ENCODE data around the gene STXBP2. TPM values are rescaled to one million over a fixed set of nuclear protein-coding genes. Genes with fewer than 3 reads are reported as not detected.
A peak's percentile ranks its signal among the peaks of the same experiment; 100 is the strongest.

Gene STXBP2
- total RNA-seq, 1 donor from 2014 or later, result 22.3 TPM

DNA sequence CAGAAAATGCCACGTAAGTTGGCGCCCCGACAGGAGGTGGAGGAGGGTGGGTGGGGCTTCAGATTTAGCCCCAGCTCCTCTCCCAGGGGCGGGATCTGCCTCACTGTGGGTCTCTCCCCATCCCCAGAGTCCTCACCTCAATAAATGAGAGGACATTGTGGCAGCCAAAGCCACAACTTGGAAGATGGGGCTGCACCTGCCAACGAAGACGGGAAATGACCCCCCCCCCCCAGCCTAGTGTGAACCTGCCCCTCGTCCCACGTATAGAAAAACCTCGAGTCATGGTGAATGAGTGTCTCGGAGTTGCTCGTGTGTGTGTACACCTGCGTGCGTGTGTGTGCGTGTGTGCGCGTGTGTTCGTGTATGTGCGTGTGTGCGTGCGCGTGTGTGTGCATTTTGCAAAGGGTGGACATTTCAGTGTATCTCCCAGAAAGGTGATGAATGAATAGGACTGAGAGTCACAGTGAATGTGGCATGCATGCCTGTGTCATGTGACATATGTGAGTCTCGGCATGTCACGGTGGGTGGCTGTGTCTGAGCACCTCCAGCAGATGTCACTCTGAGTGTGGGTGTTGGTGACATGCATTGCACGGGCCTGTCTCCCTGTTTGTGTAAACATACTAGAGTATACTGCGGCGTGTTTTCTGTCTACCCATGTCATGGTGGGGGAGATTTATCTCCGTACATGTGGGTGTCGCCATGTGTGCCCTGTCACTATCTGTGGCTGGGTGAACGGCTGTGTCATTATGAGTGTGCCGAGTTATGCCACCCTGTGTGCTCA lies 42.3 kb downstream of the STXBP2 start:
- peak; percentile 14 to 32 for DNase-seq (ENCODE audit: low read depth in 2 of 2)

DNA sequence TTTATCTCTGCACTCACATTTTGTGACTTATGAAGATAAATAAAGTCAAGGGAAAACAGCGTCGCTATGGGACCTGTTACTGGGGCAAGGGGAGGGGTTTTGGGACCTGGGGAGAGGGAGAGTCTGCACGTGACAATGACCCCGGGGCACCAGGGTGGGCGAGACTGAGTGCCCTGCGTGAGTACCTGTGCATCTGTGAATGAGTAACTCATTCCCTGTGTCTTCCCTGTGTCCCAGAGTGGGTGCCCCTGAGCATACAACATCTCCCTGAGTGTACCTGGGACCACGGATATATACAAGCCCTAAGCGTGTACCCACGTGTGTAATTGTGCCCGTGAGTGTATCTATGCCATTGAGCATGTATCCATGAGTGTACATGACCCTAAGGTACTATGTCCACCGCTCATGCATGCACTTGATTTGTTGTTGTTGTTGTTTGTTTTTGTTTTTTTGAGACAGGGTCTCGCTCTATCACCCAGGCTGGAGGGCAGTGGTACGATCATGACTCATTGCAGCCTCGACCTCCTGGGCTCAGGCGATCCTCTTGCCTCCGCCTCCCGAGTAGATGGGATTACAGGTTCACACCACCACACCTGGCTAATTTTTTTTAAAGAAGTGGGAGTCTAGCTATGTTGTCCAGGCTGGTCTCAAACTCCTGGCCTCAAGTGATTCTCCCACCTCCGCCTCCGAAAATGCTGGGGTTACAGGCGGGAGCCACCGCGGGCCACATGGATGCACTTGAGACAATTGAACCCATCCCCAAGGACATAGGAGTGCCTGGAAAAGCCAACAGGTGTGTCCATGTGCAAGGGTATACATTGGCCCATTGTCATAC lies 43.1 kb downstream of the STXBP2 start:
- no peak for DNase-seq (ENCODE audit: low read depth in 2 of 2)

DNA sequence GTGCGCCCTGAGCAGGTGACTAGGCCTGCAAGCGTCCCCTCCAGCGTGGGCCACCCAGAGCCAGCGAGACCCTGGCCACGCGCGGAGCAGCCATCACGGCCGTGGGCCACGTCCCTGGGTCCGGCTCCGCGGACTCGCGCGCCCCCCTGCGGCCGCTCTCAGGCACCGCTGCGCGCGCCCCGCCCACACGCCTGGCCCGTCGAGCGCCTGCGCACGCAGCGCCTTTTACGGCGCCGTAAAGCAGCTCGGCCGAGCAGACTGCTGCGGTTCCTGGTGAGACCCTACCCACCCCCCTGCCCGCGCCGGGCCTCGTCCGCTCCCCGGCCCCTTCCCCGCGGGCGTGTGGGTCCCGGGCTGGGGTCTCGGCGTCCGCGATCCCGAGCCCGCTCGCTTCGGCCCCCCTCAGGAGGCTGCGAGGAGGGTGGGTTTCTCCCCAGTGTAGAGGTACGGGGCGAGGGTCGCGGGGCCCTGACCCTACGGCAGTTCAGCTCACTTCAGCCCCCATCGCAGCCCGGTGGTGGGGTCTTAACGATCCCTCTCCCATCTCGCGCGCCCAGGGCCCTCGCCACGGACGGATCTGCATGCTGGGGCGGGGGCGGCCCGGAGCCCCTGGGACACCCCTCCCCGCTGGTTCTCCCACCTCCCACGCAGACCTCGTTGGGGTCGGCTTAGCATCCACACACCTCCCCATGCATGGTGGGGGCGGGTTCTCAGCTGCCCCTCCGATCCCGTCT lies 43.9 kb downstream of the STXBP2 start, which contains the start of gene TRAPPC5:
Gene TRAPPC5, plus strand, starts transcription at position 228 of the 734 bp plus-strand sequence. CDS start 1,421 bp downstream, outside the sequence.
- peak; percentile 62 to 86 for DNase-seq (ENCODE audit: low read depth in 2 of 2)

DNA sequence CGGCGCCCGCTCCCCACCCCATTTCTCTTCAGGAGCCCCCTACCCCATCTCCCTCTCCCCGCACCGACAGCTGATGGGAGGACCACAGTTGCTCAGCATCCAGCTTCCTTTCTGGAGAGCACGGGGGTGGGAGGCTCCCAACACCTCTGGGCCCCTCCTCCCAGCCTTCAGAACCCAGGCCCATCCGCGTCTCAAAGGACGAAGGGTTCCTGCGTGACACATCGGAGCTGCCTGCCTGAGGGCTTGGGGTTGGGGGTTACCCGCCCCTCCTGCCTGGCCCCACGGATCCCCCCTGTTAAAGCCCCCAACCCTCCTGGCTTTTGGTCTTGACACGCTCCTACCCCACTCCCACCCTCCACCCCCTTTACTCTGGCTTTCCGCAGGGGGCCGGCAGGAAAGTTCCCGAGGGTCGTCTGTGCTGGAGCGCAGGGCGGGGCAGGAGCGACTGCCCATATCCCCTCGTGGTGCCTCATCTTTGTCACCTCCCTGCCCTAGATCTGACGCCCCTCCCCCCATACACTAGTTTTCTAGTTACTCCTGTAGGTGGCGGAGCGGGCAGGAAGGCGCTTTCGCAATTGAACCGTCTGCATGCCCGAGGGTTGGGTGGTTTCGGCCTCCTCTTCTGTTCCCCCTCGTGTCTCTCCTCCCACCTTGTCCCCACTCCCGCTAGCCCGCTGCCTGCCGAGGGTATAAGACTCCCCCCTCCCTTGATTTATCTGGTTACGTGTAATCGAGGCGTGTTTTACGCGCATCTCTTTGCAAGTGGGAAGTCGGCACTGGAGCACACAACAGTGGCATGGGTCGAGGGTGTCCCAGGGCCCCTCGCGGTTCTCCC lies 44.6 kb downstream of the STXBP2 start:
- DNase-seq (ENCODE audit: low read depth in 2 of 2), result peak; percentile 45 to 75

DNA sequence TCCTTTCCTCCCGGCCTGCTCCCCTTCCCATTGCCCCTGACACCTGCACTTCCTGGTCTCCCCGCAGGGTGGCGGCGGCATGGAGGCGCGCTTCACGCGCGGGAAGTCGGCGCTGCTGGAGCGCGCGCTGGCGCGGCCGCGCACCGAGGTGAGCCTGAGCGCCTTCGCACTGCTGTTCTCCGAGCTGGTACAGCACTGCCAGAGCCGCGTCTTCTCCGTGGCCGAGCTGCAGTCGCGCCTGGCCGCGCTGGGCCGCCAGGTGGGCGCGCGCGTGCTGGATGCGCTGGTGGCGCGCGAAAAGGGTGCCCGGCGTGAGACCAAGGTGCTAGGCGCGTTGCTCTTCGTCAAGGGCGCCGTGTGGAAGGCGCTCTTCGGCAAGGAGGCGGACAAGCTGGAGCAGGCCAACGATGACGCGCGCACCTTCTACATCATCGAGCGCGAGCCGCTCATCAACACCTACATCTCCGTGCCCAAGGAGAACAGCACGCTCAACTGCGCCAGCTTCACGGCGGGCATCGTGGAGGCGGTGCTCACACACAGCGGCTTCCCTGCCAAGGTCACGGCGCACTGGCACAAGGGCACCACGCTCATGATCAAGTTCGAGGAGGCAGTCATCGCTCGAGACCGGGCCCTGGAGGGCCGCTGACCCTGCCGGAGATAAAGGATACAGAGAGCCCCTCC lies 45.4 kb downstream of the STXBP2 start:
- DNase-seq (ENCODE audit: low read depth in 2 of 2), result no peak

DNA sequence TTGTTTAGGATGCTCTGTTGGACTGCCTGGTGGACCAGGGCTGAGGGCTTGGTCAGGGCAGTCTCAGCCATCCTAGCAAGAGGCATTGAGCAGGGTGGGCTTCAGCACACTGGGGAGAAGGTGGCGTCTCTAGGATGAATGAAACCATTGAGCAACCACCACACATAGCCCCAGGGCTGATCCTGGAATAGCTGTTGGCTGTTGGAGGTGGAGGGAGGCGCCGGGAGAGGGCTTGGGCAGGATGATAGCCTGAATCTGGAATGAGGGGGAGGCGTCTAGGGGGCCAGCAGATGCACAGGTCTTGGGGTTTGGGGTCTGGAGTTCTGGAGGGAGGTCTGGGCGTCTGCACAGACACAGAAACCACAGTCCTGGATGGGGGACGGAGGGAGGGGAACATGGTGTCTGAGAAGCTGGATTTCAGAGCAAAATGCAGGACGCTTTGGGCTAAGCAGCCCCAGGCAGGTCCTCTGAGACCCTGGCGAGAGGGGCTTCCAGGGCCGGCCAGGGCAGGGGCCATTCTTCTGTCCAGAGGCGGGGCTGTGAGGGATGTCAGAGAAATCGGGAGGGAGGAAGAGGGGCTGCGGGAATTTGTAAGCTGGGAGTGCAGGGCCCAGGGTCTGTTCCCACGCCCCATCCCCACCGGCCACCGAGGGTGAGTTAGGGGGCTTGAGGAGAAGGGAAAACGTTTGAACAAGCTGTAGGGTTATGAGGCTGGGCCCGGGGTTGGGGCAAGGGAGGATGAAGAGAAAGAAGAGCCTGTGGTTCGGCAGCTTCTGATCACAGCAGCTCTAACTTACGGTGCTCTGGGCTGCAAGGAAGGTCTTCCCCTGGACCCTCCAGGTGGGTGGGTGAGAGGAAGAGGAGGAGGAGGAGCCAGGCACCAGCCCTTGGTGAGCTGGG lies 48.9 kb downstream of the STXBP2 start:
- no peak for DNase-seq (ENCODE audit: low read depth in 2 of 2)

DNA sequence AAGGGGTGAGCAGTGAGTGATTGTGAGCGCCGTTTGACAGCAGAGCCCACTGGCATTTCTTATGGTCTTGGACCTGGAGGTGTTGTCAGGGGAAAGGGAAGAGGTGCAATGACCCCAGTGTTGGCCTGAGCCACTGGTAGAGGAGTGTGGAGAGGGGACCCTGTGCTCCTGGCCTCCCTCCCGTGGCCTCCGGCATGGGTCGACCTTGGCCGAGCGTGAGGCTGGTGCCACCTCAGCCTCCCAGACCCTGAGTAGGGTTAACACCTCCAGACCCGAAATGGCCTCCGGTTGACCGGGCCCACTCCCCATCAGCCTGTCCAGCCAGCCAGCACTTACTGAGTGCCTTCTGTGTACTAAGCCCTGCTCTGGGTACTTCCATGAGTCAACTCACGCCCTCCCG lies 50.3 kb downstream of the STXBP2 start:
- DNase-seq (ENCODE audit: low read depth in 2 of 2), result no peak

DNA sequence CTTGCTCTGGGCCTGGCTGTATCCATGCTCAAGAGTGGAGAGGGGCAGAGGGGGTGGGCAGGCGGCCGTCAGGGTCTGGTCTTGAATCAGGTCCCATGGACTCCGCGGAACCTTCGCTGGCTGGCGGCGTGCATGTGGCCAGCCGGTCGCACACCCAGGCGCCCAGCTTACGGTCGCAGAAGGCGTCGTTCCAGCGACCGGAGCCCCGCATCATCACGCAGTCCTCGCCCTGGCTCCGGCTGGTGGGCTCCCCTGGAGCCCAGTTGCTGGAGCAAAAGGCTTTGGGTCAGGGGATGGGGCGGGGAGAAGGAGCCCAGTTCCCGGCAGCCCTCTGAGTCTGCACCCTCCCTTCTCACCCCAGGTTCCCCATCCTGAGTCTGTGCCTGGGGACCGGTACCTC lies 52.3 kb downstream of the STXBP2 start:
- no peak for DNase-seq (ENCODE audit: low read depth in 2 of 2)

DNA sequence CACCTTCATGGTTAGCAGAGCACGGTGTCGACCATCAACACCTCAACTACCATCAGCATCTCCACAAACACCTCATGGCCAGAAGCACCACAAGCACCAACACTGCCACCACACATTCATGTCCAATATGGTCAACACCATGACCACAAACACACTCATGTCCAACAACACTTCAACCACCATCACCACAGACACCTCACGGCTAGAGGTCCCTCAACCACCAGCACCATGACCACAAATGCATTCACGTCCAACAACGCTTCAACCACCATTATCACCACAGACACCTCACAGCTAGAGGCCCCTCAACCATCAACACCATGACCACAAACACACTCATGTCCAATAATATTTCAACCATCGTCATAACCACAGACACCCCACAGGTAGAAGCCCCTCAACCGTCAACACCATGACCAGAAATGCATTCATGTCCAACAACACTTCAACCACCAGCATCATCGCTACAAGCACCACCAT lies 53.9 kb downstream of the STXBP2 start:
- no peak for DNase-seq (ENCODE audit: low read depth in 2 of 2)

DNA sequence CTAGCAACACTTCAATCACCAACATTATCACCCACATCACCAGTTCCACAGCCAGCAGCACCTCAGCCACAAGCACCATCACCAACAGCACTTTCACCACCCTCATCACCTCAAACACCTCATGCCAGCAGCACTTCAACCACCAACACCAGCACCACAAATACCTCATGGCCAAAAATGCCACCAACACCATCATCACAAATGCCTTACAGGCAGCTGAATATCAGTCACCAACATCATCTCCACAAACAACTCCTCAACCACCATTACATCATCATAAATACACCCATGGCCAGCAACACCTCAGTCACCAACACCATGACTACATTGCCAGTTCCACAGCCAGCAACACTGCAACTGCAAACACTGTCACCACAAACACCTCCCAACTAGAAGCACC lies 54.6 kb downstream of the STXBP2 start:
- DNase-seq (ENCODE audit: low read depth in 2 of 2), result no peak

DNA sequence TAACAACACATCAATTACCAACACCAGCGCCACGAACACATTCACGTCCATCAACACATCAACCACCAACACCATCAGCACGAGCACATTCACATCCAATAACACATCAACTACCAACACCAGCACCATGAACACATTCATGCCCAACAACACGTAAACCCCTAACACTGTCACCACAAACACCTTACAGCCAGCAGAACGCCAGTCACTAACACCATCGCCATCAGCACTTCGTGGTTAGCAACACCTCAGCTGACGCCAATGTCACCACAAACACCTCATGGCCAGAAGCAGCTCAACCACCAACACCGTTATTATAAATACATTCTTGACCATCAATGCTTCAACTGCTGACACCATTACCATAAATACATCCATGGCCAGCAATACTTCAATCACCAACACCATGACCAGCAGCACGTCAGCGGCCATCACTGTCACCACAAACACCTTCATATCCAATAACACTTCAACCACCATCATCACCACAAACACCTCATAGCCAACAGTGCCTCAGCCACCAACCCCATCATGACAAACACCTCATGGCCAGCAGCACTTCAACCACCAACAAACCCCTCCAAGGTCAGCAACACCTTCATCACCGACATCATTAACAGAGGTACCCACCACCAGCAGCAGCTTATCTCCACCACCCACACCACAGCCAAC lies 55.6 kb downstream of the STXBP2 start:
- no peak for DNase-seq (ENCODE audit: low read depth in 2 of 2)

DNA sequence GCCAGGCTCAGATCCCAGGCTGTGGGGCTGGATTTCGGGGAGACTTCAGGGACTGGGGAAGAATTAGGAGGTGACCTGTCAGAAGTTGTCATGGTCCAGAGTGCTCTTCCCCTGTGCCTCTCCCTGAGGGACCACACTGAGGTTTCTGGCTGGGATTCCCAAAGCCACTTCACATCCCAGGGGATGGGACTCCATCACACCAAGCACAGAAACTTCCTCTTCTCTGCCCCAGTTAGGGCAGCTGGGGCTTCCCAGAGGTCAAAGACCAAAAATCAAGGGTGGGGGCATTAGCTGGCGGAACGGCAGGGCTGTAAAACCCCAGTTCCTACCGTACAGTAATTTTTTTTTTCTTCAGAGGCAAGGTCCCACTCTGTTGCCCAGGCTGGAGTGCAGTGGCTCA lies 57.6 kb downstream of the STXBP2 start:
- no peak for DNase-seq (ENCODE audit: low read depth in 2 of 2)

Other genes with a start within 250 kb of the STXBP2 start
- 1.8 and 2.3 TPM in 2 replicates for gene PEX11G, start 148.1 kb upstream of the STXBP2 start, total RNA-seq
- 8.3 and 21.7 TPM in 2 replicates for gene ZNF358, start 121.0 kb upstream of the STXBP2 start, total RNA-seq
- 2.8 and 7.1 TPM in 2 replicates for gene MCOLN1, start 114.5 kb upstream of the STXBP2 start, total RNA-seq
- 63.7 and 90.4 TPM in 2 replicates for gene PNPLA6, start 101.4 kb upstream of the STXBP2 start, total RNA-seq
- under 0.01 TPM in 1 of 2 replicates, not detected in the other for gene CAMSAP3, start 41.2 kb upstream of the STXBP2 start, total RNA-seq
- gene XAB2, start 7.6 kb upstream of the STXBP2 start, total RNA-seq, result 19.4 and 26.0 TPM in 2 replicates
- 17.7 and 28.5 TPM in 2 replicates for gene PET100, start 7.3 kb upstream of the STXBP2 start, total RNA-seq
- not detected in 2 replicates for gene PCP2, start 3.4 kb upstream of the STXBP2 start, total RNA-seq
- gene RETN, start 31.9 kb downstream of the STXBP2 start, total RNA-seq, result not detected in 2 replicates
- not detected in 2 replicates for gene MCEMP1, start 40.0 kb downstream of the STXBP2 start, total RNA-seq
- gene TRAPPC5, start 43.7 kb downstream of the STXBP2 start, total RNA-seq, result 93.8 and 106 TPM in 2 replicates
- gene FCER2, start 65.0 kb downstream of the STXBP2 start, total RNA-seq, result not detected in 2 replicates
- gene CLEC4G, start 95.0 kb downstream of the STXBP2 start, total RNA-seq, result under 0.01 TPM in 1 of 2 replicates, not detected in the other
- under 0.01 TPM in 2 replicates for gene CD209, start 110.4 kb downstream of the STXBP2 start, total RNA-seq
- gene CLEC4M, start 126.1 kb downstream of the STXBP2 start, total RNA-seq, result 41.8 and 143 TPM in 2 replicates
- gene EVI5L, start 193.1 kb downstream of the STXBP2 start, total RNA-seq, result 6.2 and 10.6 TPM in 2 replicates
- gene PRR36, start 237.3 kb downstream of the STXBP2 start, total RNA-seq, result not detected in 2 replicates